Liver (tissue), 9 donors: ENCODE measurements around the gene PPP4R4. TPM values are rescaled to one million over a fixed set of nuclear protein-coding genes. Genes with fewer than 3 reads are reported as not detected.

Source experiments
- DNase-seq: peaks from one replicate; pipeline ENCODE4 v3.0.0-alpha.2; 2017; ENCODE audit warnings: low spot score
- H3K27ac ChIP-seq, 2 donors: one replicate each; pipeline ENCODE4 v1.7.0; 2013; ENCODE audit warnings: inconsistent platforms in 2 of 2, low read length in 2 of 2, control low read depth in 1 of 2, low read depth in 1 of 2, mild to moderate bottlenecking in 1 of 2
- H3K27me3 ChIP-seq, 4 donors: one replicate each; pipeline versions ENCODE4 v1.6.1 to v1.7.0; 2013; ENCODE audit warnings: low read length in 3 of 4, inconsistent platforms in 1 of 4, mild to moderate bottlenecking in 1 of 4, moderate library complexity in 1 of 4; ENCODE audit not compliant: control insufficient read depth in 4 of 4, insufficient read depth in 4 of 4
- H3K36me3 ChIP-seq, 4 donors: one replicate each; pipeline versions ENCODE4 v1.6.1 to v1.7.0; 2013; ENCODE audit warnings: low read length in 3 of 4, mild to moderate bottlenecking in 3 of 4, low read depth in 1 of 4, moderate library complexity in 1 of 4; ENCODE audit not compliant: control insufficient read depth in 4 of 4, insufficient read depth in 3 of 4
- H3K4me1 ChIP-seq, 4 donors: one replicate each; pipeline versions ENCODE4 v1.6.1 to v1.7.0; 2013; ENCODE audit warnings: low read length in 3 of 4, mild to moderate bottlenecking in 3 of 4, moderate library complexity in 1 of 4; ENCODE audit not compliant: control insufficient read depth in 4 of 4, insufficient read depth in 4 of 4
- H3K4me3 ChIP-seq, 3 donors: one replicate each; pipeline versions ENCODE4 v1.6.1 to v1.7.0; 2013; ENCODE audit warnings: low read length in 3 of 3, control low read depth in 1 of 3, low read depth in 1 of 3, mild to moderate bottlenecking in 1 of 3
- H3K9ac ChIP-seq, 2 donors: one replicate each; pipeline ENCODE4 v1.7.0; 2013; ENCODE audit warnings: low read length in 2 of 2, mild to moderate bottlenecking in 2 of 2, moderate library complexity in 2 of 2, control low read depth in 1 of 2, low read depth in 1 of 2
- H3K9me3 ChIP-seq, 4 donors: one replicate each; pipeline versions ENCODE4 v1.6.1 to v1.7.0; 2013; ENCODE audit warnings: low read length in 3 of 4; ENCODE audit not compliant: control insufficient read depth in 4 of 4
- ATF3 ChIP-seq: IDR thresholded peaks from 2 replicates; pipeline ENCODE4 v1.6.1; 2016; ENCODE audit warnings: antibody characterized with exemption
- CTCF ChIP-seq: fragments of 150-350 bp; IDR thresholded peaks from 2 replicates; pipeline ENCODE4 v1.5.1; 2017; ENCODE audit warnings: improper control_type of control experiment, low read depth, low read length; ENCODE audit not compliant: missing input control
- EGR1 ChIP-seq, 2 donors: IDR thresholded peaks; 2 replicates each; pipeline ENCODE4 v1.6.1; 2016 to 2018; ENCODE audit warnings: antibody characterized with exemption in 2 of 2, low read depth in 2 of 2
- FOXA1 ChIP-seq: IDR thresholded peaks from 2 replicates; pipeline ENCODE4 v1.6.1; 2016; ENCODE audit warnings: antibody characterized with exemption
- FOXA2 ChIP-seq: IDR thresholded peaks from 2 replicates; pipeline ENCODE4 v1.6.1; 2016; ENCODE audit warnings: antibody characterized with exemption
- GABPA ChIP-seq, 2 donors: IDR thresholded peaks in 1 of 2; conservative IDR thresholded peaks in 1 of 2; 2 replicates each; pipeline ENCODE4 v1.6.1; 2016; ENCODE audit warnings: antibody characterized with exemption in 2 of 2, mild to moderate bottlenecking in 1 of 2, moderate library complexity in 1 of 2
- HNF4A ChIP-seq, 2 donors: conservative IDR thresholded peaks; 2 replicates each; pipeline ENCODE4 v1.6.1; 2016; ENCODE audit warnings: antibody characterized with exemption in 2 of 2, mild to moderate bottlenecking in 2 of 2
- HNF4G ChIP-seq: IDR thresholded peaks from 2 replicates; pipeline ENCODE4 v1.6.1; 2016; ENCODE audit warnings: antibody characterized with exemption
- JUND ChIP-seq, 2 donors: IDR thresholded peaks; 2 replicates each; pipeline ENCODE4 v1.6.1; 2016; ENCODE audit warnings: antibody characterized with exemption in 2 of 2
- MAX ChIP-seq: IDR thresholded peaks from 2 replicates; pipeline ENCODE4 v1.6.1; 2016; ENCODE audit warnings: antibody characterized with exemption
- NR2F2 ChIP-seq: IDR thresholded peaks from 2 replicates; pipeline ENCODE4 v1.6.1; 2016; ENCODE audit warnings: antibody characterized with exemption
- RAD21 ChIP-seq, 2 donors: IDR thresholded peaks; 2 replicates each; pipeline ENCODE4 v1.6.1; 2016; ENCODE audit warnings: antibody characterized with exemption in 2 of 2, mild to moderate bottlenecking in 2 of 2
- RXRA ChIP-seq, 2 donors: IDR thresholded peaks; 2 replicates each; pipeline ENCODE4 v1.6.1; 2017 to 2018; ENCODE audit warnings: antibody characterized with exemption in 2 of 2, mild to moderate bottlenecking in 1 of 2
- SP1 ChIP-seq: IDR thresholded peaks from 2 replicates; pipeline ENCODE4 v1.6.1; 2018; ENCODE audit warnings: antibody characterized with exemption, mild to moderate bottlenecking
- TAF1 ChIP-seq: conservative IDR thresholded peaks from 2 replicates; pipeline ENCODE4 v1.6.1; 2016; ENCODE audit warnings: antibody characterized with exemption, mild to moderate bottlenecking
- YY1 ChIP-seq: IDR thresholded peaks from 2 replicates; pipeline ENCODE4 v1.6.1; 2016; ENCODE audit warnings: antibody characterized with exemption, mild to moderate bottlenecking
- WGBS: extraction: QIAGEN DNeasy Blood & Tissue Kit; methylation state at CpG from one replicate; pipeline ENCODE4 v1.1.7; 2013; 5-methylcytosine and 5-hydroxymethylcytosine counted together
- polyA plus RNA-seq, 2 donors: library from polyadenylated mRNA; stranded (reverse) in 1 of 2; unstranded in 1 of 2; fragments of 200-250 nt in 1 of 2; fragments of >200 nt in 1 of 2; fragmentation: Nextera tagmentation in 1 of 2; extraction: Ambion mirVana in 1 of 2; gene quantifications; one replicate each; pipeline versions ENCODE4 v1.2.1 to v1.2.3, GENCODE V29; 2013 to 2015
- total RNA-seq, 2 donors: library from RNA; depleted of rRNA; stranded (reverse); fragments of >200 nt; gene quantifications; one replicate each; pipeline ENCODE4 v1.2.3, GENCODE V29; 2014
- TF ChIP-seq, protein P1 (sequence below): IDR thresholded peaks from 2 replicates; pipeline ENCODE4 v1.6.1; 2016; ENCODE audit warnings: antibody characterized with exemption
- TF ChIP-seq, protein P2 (sequence below): IDR thresholded peaks from 2 replicates; pipeline ENCODE4 v1.6.1; 2016; ENCODE audit warnings: antibody characterized with exemption, mild to moderate bottlenecking
- donor health status: healthy.
- donor health status: healthy.
- donor health status: healthy.
- donor health status: healthy.
- donor health status: healthy.

The PPP4R4 gene
- total and polyA plus RNA-seq, 4 donors, result 0.52 to 2.4 (median 0.99) TPM

GRCh38 chr14:94176808-94177207, 2.7 kb downstream of the PPP4R4 start:
- no peak for DNase-seq
- Histone ChIP-seq H3K36me3 (no peaks in the 10 kb centered on the region), H3K27ac (peak overlapping the region; percentile 48 to 71), H3K9me3 (no peaks in the 10 kb centered on the region), H3K27me3 (no peaks in the 10 kb centered on the region), H3K4me1 (peaks cover 5 to 24% (median 9%) of the 10 kb centered on the region in 4 donors), H3K4me3 (no peak overlapping the region), H3K9ac (no peak overlapping the region)
- TF ChIP-seq FOXA1 (peak; percentile 30), FOXA2 (peak; percentile 31), HNF4A (conservative IDR thresholded peaks at IDR 0.05) (peak in 1 of 2 donors; percentile 42), GABPA (IDR thresholded peaks at IDR 0.05 in 1 of 2, conservative IDR thresholded peaks at IDR 0.05 in 1 of 2) (no peak)
- WGBS, result 29% methylated on average over 3 of the region's 3 CpGs

DNA sequence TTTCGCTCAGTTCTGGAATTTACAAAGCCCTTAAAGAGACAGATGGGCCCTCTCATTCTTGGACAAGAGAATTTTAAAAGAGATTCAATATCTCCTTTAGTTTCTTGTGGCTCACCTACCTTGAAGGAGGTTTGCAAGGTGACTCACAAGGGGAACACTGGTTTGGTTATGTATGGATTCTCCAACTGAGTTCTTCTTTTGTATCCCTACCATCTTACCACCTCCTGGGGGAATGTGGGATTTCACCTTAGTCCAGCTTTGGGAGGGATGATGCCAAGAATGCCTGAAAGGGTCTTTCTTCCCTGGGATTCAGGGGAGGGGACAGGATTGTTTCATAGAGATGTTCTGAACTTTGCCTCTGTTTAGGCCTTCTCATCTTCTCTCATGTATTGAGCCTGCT, 3.7 kb downstream of the PPP4R4 start:
- WGBS, result 74% methylated on average over 1 of the region's 1 CpG
- no peaks in the 10 kb centered on the region for H3K27me3 ChIP-seq
- H3K9me3 ChIP-seq, result no peaks in the 10 kb centered on the region

GRCh38 chr14:94179244-94179643, 5.1 kb downstream of the PPP4R4 start:
- Histone ChIP-seq H3K4me1 (peaks cover 5 to 19% (median 9%) of the 10 kb centered on the region in 4 donors), H3K4me3 (no peak overlapping the region), H3K9me3 (no peaks in the 10 kb centered on the region), H3K27me3 (no peaks in the 10 kb centered on the region), H3K27ac (no peak overlapping the region), H3K36me3 (no peaks in the 10 kb centered on the region), H3K9ac (no peak overlapping the region)
- no peak for DNase-seq
- TF ChIP-seq EGR1 (IDR thresholded peaks at IDR 0.05; ENCODE audit: low read depth in 2 of 2) (no peak), CTCF (no peak), JUND (IDR thresholded peaks at IDR 0.05) (no peak), HNF4A (conservative IDR thresholded peaks at IDR 0.05) (no peak), HNF4G (no peak), FOXA1 (no peak), NR2F2 (no peak), FOXA2 (no peak), YY1 (no peak), TAF1 (no peak), ATF3 (no peak), RXRA (IDR thresholded peaks at IDR 0.05) (no peak), MAX (no peak), RAD21 (IDR thresholded peaks at IDR 0.05) (no peak), GABPA (IDR thresholded peaks at IDR 0.05 in 1 of 2, conservative IDR thresholded peaks at IDR 0.05 in 1 of 2) (no peak), SP1 (no peak)
- TF ChIP-seq, protein P1, sequence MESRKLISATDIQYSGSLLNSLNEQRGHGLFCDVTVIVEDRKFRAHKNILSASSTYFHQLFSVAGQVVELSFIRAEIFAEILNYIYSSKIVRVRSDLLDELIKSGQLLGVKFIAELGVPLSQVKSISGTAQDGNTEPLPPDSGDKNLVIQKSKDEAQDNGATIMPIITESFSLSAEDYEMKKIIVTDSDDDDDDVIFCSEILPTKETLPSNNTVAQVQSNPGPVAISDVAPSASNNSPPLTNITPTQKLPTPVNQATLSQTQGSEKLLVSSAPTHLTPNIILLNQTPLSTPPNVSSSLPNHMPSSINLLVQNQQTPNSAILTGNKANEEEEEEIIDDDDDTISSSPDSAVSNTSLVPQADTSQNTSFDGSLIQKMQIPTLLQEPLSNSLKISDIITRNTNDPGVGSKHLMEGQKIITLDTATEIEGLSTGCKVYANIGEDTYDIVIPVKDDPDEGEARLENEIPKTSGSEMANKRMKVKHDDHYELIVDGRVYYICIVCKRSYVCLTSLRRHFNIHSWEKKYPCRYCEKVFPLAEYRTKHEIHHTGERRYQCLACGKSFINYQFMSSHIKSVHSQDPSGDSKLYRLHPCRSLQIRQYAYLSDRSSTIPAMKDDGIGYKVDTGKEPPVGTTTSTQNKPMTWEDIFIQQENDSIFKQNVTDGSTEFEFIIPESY, result no peak
- TF ChIP-seq, protein P2, sequence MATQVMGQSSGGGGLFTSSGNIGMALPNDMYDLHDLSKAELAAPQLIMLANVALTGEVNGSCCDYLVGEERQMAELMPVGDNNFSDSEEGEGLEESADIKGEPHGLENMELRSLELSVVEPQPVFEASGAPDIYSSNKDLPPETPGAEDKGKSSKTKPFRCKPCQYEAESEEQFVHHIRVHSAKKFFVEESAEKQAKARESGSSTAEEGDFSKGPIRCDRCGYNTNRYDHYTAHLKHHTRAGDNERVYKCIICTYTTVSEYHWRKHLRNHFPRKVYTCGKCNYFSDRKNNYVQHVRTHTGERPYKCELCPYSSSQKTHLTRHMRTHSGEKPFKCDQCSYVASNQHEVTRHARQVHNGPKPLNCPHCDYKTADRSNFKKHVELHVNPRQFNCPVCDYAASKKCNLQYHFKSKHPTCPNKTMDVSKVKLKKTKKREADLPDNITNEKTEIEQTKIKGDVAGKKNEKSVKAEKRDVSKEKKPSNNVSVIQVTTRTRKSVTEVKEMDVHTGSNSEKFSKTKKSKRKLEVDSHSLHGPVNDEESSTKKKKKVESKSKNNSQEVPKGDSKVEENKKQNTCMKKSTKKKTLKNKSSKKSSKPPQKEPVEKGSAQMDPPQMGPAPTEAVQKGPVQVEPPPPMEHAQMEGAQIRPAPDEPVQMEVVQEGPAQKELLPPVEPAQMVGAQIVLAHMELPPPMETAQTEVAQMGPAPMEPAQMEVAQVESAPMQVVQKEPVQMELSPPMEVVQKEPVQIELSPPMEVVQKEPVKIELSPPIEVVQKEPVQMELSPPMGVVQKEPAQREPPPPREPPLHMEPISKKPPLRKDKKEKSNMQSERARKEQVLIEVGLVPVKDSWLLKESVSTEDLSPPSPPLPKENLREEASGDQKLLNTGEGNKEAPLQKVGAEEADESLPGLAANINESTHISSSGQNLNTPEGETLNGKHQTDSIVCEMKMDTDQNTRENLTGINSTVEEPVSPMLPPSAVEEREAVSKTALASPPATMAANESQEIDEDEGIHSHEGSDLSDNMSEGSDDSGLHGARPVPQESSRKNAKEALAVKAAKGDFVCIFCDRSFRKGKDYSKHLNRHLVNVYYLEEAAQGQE, result no peak
- 91% methylated on average over 2 of the region's 2 CpGs for WGBS

More for the DNA sequence above, 3.7 kb downstream of the PPP4R4 start:
- H3K9ac ChIP-seq, result no peak overlapping the region
- no peaks in the 10 kb centered on the region for H3K36me3 ChIP-seq
- no peak for DNase-seq
- H3K4me3 ChIP-seq, result no peak overlapping the region
- TF ChIP-seq TAF1, result no peak
- peaks cover 5 to 24% (median 9%) of the 10 kb centered on the region in 4 donors for H3K4me1 ChIP-seq
- H3K27ac ChIP-seq, result no peak overlapping the region
